GM18951 (cell line): ENCODE measurements around the gene NKAIN2.

ENCODE experiments used
- POLR2A ChIP-seq: IDR thresholded peaks from 4 replicates; pipeline ENCODE4 v1.6.1; 2011; ENCODE audit warnings: mild to moderate bottlenecking; ENCODE audit not compliant: insufficient read length, insufficient read depth; ENCODE audit errors: extremely low read depth
- in situ Hi-C: fragments of 300-500 bp; cut with MboI; formaldehyde crosslinking; loops from one replicate; pipeline ENCODE4 v1.12.0; 2022; ENCODE audit warnings: low sequenced_read_pairs, mixed read lengths, inconsistent platforms; ENCODE audit not compliant: unreplicated experiment

Gene NKAIN2

GRCh38 chr6:124772733-124773319, 969.2 kb downstream of the NKAIN2 start:
- TF ChIP-seq POLR2A, result no peak
- in situ Hi-C loops, result loop anchor here (25.0 kb wide), 1 partner anchor 961 kb away; the partner anchor contains the start of gene NKAIN2

DNA sequence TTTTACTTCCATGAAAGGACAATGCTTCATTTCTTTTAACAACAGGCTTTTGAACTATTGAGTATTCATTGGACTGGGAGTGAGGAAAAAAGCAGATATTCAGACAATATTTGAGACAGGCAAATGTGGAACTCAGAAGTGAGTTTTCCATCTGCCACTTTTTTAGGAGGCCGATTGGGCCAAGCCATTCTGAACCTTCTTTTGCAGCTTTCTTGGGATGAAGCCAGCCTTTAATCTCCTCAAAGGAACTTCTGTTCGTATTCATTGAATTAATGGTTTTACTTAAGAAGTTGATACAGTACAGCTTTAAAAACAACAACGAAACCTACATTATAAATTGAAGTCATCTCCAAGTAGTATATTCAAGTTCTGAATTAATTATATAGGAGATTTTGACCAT, 971.5 kb downstream of the NKAIN2 start:
- in situ Hi-C loops, result no loop called here
- TF ChIP-seq POLR2A, result no peak

DNA sequence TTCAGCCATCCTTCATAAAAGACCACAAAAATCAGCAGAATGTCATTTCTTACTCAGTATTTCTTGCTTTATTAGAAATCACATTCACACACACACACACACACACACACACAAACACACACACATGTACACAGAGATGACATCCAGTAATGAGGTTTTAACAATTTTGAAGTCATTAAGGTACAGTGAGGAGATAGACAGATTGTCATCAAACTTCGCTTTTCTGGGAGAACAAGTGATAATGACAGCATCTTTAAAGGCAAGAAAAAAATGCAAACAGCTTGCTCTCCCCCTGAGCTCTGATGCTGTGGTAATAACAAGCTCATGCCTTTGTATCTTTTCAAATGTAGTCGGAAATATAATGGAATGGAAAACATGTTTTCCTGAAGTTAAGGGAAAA, 974.2 kb downstream of the NKAIN2 start:
- no peak for TF ChIP-seq POLR2A
- in situ Hi-C loops, result no loop called here

DNA sequence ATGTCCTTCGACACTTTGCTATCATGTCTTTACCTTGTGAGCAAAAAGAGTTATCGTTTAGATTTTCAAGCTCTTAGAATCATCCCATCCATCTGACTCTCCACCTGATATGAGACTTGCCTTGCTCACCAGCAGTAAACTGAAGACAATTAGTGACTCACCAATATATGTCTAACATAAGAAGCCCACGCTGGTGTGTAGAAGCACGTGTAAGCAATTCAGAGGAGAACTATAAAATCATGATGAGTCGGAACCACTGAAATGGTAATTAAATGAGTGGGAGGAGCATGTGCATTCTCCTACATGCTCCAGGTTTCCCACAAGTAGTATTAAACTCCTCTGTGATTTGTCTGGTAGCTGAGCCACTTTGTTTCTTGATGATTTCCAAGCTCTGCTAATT, 977.0 kb downstream of the NKAIN2 start:
- in situ Hi-C loops, result no loop called here
- TF ChIP-seq POLR2A, result no peak

- in situ Hi-C loops, result no loop called here
- TF ChIP-seq POLR2A, result no peak
These were observed 979.7 kb downstream of the NKAIN2 start for GRCh38 chr6:124783344-124783743.

- in situ Hi-C loops, result no loop called here
- no peak for TF ChIP-seq POLR2A
These were observed 987.5 kb downstream of the NKAIN2 start for GRCh38 chr6:124791156-124791555.

GRCh38 chr6:124792386-124792785, 988.7 kb downstream of the NKAIN2 start:
- TF ChIP-seq POLR2A, result no peak
- in situ Hi-C loops, result no loop called here

GRCh38 chr6:124793398-124793797, 989.7 kb downstream of the NKAIN2 start:
- TF ChIP-seq POLR2A, result no peak
- in situ Hi-C loops, result no loop called here

- TF ChIP-seq POLR2A, result no peak
- in situ Hi-C loops, result no loop called here
These were observed 992.2 kb downstream of the NKAIN2 start for GRCh38 chr6:124795643-124796463.

DNA sequence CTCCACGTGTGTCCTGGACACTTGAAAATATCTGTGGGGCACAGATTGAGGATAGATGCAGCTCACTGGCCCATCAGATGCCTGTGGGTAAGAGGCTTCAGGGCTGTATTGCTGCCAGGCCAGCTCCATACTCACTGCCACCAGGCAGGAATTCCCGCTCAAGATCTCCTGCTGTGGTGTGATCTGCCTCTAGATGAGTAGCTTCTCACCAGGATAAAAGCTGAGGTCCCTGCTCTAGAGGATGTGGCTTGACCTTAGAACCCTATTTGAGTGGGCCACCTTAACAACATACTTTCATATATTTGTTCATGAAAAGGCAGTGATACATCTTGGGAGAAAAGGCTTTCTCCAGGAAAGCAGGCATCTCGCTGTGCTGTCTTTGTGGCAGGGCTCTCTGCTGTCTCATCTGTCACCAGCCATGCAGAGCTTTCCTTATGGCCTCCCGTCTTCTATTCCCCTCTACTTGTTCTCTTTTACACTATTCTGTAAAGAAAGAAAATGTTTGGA, 992.9 kb downstream of the NKAIN2 start:
- in situ Hi-C loops, result no loop called here

GRCh38 chr6:124797224-124797623, 993.6 kb downstream of the NKAIN2 start:
- in situ Hi-C loops, result no loop called here
- no peak for TF ChIP-seq POLR2A

More for the DNA sequence above, 992.9 kb downstream of the NKAIN2 start:
- no peak for TF ChIP-seq POLR2A

DNA sequence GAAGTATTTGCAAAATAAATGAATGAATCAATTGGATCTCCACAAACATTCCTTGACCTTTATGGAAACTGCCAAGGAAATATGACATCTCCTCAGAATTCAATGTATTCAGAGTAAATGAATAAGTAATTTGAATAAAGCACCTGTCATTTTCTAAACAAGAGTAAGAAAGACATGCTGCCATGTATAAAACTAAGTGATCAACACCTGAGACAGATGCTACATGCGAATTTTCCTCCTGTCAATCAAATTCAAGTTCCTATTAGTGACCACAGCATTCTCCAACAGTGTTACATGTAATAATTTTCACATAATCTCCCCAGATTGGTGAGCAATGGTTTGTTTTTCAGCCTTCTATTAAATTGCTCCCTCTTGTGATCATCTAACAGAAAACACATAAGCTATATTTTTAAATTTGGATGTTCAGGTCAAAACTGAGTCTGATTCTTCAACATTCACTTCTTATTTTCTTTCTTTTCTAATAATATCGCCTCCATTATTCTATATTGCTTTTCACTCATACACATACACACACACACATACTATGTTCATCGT, 995.4 kb downstream of the NKAIN2 start:
- TF ChIP-seq POLR2A, result no peak
- in situ Hi-C loops, result no loop called here

DNA sequence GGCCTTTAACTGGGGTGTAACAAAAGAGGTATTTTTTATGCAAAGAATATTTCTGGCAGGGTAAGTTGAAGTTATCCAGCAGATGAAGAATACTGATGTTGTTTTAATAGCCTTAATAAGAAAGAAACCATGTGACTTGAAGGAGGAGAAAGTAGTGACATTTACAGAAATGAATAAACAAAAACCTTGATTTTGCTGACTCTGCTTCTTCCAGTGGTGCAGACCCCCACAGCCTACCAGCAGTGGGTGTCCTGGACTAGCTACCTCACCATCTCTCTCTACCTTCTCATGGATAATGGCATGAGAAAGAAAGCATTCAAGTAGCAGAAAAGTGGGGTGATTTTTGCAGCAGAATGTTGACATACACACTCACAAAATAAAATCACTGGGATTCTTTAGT, 996.0 kb downstream of the NKAIN2 start:
- TF ChIP-seq POLR2A, result no peak
- in situ Hi-C loops, result no loop called here

DNA sequence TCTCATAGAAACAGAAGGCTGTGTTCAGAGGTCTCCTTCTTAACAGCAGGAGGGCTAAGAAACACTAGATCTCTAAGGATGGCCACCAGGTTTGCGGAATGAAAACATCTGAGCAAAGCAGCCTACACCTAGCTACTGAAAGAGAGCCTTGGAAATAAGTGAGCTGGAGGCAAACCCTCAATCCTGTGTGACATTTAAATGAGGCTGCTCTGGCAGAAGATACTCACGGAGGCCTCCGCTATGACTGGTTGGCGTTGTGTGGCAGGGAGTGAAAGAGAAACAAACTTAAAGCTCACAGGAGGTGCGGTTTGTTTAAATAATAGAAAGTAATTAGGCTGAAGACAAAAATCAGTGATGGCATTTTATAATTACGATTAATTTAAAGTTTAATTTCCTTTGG, 996.6 kb downstream of the NKAIN2 start:
- TF ChIP-seq POLR2A, result no peak
- in situ Hi-C loops, result no loop called here
